GM12874 (cell line): ENCODE data around the gene TANC2.

ENCODE experiments used
- TF ChIP-seq, protein P1 (sequence below): IDR thresholded peaks from 2 replicates; pipeline ENCODE4 v1.5.1; 2011; ENCODE audit warnings: low read depth, mild to moderate bottlenecking, control low read depth, low read length, moderate library complexity; ENCODE audit not compliant: insufficient read depth

Gene TANC2

DNA sequence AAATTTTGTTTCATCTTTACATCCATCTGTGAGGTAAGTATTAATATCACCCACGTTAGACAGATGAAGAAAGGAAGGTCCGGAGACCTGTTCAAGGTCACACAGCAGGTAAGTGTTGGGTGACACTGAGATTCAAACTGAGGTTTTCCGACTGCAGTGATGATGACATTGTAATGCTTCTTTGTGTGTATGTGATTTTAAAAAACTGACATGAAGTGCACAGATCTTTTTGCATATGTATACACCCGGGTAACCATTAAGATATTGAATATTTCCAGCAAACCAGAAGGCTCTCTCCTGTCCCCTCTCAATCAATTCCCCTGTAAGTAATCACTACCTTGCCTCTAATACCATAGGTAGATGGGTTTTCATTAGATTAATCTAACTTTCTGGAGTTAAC, 1.5 kb upstream of the TANC2 start:
- TF ChIP-seq, protein P1, sequence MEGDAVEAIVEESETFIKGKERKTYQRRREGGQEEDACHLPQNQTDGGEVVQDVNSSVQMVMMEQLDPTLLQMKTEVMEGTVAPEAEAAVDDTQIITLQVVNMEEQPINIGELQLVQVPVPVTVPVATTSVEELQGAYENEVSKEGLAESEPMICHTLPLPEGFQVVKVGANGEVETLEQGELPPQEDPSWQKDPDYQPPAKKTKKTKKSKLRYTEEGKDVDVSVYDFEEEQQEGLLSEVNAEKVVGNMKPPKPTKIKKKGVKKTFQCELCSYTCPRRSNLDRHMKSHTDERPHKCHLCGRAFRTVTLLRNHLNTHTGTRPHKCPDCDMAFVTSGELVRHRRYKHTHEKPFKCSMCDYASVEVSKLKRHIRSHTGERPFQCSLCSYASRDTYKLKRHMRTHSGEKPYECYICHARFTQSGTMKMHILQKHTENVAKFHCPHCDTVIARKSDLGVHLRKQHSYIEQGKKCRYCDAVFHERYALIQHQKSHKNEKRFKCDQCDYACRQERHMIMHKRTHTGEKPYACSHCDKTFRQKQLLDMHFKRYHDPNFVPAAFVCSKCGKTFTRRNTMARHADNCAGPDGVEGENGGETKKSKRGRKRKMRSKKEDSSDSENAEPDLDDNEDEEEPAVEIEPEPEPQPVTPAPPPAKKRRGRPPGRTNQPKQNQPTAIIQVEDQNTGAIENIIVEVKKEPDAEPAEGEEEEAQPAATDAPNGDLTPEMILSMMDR, result no peak

DNA sequence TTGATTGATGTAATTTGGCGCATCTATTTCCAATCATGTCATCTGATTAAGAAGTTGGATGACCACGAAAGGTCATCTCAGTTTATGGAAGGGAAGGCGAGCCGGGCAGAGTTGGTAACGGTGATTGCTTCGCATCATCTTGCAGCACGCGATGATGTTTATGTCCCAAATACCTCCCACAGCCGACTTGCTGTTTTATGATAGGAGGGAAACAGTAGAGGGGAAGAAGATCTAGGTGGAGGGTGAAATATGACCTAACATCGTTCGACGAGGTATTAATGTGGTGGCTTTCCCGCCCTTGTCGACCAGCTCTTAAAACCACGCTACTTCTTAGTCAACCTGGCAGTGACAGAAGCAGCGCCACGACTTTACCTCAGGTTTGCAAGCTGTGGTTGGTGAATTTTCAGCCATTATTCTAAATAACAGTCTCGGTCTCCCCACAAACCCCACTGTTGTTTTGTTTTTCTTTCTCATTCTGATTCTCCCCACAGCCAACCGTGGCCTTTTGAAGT, 805 bp upstream of the TANC2 start:
- TF ChIP-seq, protein P1, result no peak

DNA sequence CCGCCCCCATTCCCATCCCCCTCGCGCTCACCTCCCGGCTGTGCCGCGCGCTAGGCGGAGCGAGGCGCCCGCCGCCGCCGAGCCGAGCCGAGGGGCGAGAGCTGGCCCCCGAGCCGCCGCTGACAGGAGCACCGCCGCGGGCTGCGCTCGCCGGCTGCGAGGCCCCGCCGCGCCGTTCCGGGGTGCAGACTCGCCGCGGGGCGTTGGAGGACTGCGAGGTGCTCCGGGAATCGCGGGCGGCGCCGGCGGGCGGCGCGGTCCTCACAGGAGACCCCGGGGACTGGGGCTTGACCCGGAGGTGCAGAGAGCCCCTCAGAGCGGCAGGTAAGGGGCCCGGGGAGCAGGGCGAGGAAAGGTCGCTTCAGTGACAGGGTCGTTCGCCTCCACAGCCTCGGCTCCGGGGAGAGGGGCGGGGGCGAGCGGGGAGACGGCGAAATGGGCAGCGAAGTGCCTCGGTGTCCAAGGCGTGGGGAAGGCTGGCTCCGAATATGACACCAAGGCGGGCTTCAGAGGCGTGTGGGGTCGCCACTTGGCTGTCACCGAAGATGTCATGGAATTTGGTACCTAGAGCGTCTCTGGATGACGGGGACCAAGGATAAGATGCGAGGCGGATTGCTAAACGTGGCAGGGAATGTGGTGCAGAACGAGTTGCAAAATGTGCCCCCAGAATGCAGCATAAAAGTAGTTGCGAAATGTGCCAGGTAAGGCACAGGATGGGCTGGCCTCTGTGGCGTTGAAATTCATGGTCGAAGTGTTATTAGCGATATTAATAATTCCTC, 580 bp downstream of the TANC2 start:
- TF ChIP-seq, protein P1, result no peak

DNA sequence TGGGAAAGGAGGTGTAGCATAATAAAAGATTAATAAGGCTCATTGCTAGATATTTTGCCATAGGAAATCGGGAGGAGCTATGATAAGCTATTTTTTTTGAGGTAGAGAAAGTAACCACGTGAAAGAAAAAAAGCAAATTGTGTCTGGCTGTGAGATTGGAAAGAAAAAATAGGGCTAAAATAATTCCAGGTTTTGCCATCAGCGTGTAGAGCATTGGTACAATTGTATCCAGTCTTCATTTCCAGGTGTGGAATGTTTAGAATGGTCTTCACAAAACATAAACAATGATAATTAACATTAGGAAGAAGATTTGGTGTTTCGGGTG, 1.1 kb downstream of the TANC2 start:
- TF ChIP-seq, protein P1, result no peak

DNA sequence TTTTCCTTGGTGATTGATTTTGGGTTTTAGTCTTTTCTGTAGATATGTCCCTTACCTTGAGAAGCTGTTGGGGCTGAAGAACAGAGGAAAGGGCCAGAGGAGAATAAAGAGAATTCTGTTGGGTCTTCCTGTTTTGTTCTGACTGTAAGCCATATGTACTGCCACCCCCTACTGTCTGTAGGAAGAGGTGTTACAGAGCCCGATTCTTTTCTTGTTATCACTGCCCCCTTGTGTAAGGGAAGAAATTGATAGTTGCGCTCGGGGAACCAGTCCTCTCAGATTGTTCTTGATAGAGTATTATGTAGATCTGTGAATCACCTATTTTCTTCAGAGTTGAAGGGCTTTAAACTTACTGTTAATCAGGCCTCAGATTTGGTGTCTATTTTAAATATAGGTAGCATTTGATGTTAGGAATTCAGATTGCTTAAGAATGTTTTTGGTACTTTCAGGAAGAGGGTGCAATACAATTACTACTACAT, 2.4 kb downstream of the TANC2 start:
- TF ChIP-seq, protein P1, result peak; percentile 54

DNA sequence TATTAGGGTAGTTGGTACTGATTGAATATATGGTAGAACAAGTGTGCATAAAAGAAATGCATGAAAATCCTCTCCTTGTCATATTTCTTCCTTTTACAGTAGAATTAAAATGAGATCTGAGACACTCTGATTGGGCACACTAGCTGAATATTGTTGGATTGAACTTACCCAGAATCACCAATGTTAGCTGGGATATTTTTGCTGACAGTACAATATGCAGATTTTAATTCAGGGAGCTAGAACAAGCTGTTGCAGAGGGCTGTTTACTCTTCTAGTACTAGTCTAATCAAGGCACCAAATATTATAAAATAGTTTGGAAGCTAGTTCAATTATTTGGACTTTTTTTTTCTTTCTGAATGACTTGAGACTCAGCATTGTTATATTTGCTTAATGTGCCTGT, 4.6 kb downstream of the TANC2 start:
- TF ChIP-seq, protein P1, result no peak

DNA sequence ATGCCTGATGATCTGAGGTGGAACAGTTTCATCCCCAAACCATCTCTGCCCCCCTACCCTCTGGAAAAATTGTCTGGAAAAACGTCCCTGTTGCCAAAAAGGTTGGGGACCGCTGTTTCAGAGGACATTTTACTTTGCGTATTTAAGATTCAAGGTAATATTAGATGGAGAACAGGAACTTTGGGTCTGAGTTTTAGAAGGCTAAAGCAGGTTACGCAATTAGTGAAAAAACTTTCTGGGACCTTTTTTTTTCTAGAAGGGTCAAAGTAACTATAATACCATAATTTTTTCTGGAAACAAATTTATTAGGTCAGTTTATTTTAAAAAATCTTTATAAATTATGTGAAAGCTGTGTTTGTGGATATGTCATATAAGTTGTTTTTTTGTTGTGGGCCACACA, 5.8 kb downstream of the TANC2 start:
- TF ChIP-seq, protein P1, result no peak
